Loucy (cell line): ENCODE measurements around the gene FGD5.

ENCODE experiments used
- H2AFZ ChIP-seq: fragments of 200-600 bp; sonication (generic); 2 replicates; pipeline ENCODE4 v1.6.0; 2016; ENCODE audit warnings: antibody characterized with exemption, mild to moderate bottlenecking, low read length, moderate library complexity
- H3F3A ChIP-seq: fragments of 200-600 bp; 2 replicates; pipeline ENCODE4 v1.6.0; 2016; ENCODE audit warnings: antibody characterized with exemption, low read depth, mild to moderate bottlenecking
- H3K27me3 ChIP-seq: fragments of 200-600 bp; sonication (generic); 2 replicates; pipeline ENCODE4 v1.6.1; 2014; ENCODE audit warnings: low read length, mild to moderate bottlenecking; ENCODE audit not compliant: insufficient read depth, poor library complexity, severe bottlenecking
- H3K36me3 ChIP-seq: fragments of 200-600 bp; sonication (generic); 2 replicates; pipeline ENCODE4 v1.6.1; 2016; ENCODE audit warnings: low read length; ENCODE audit not compliant: insufficient read depth
- H3K4me1 ChIP-seq: fragments of 200-600 bp; sonication (generic); 2 replicates; pipeline ENCODE4 v1.5.1; 2014; ENCODE audit warnings: low read length, mild to moderate bottlenecking; ENCODE audit not compliant: insufficient read depth, poor library complexity, severe bottlenecking
- H3K4me2 ChIP-seq: fragments of 200-600 bp; sonication (generic); 2 replicates; pipeline ENCODE4 v1.6.0; 2014; ENCODE audit warnings: antibody characterized with exemption, low read length, low read depth, mild to moderate bottlenecking; ENCODE audit not compliant: poor library complexity, severe bottlenecking
- H3K4me3 ChIP-seq: fragments of 200-600 bp; sonication (generic); 2 replicates; pipeline ENCODE4 v1.5.1; 2014; ENCODE audit warnings: low read length, mild to moderate bottlenecking, mixed read lengths; ENCODE audit not compliant: poor library complexity, severe bottlenecking
- H3K79me2 ChIP-seq: fragments of 200-600 bp; sonication (generic); 2 replicates; pipeline ENCODE4 v1.6.1; 2014; ENCODE audit warnings: low read length; ENCODE audit not compliant: insufficient read depth
- H3K9ac ChIP-seq: fragments of 200-600 bp; sonication (generic); 2 replicates; pipeline ENCODE4 v1.6.0; 2014; ENCODE audit warnings: mild to moderate bottlenecking, low read depth, low read length, moderate library complexity; ENCODE audit not compliant: poor library complexity, severe bottlenecking
- H3K9me2 ChIP-seq: fragments of 200-600 bp; sonication (generic); replicated peaks from 2 replicates; pipeline ENCODE4 v1.6.1; 2016; ENCODE audit warnings: low read depth, low read length, mixed read lengths
- H3K9me3 ChIP-seq: fragments of 200-600 bp; sonication (generic); 2 replicates; pipeline ENCODE4 v1.6.1; 2014; ENCODE audit warnings: mild to moderate bottlenecking, antibody characterized with exemption, low read length, low read depth; ENCODE audit not compliant: insufficient read depth
- H4K20me1 ChIP-seq: fragments of 200-600 bp; sonication (generic); 2 replicates; pipeline ENCODE4 v1.6.0; 2014; ENCODE audit warnings: antibody characterized with exemption, low read length, mild to moderate bottlenecking; ENCODE audit not compliant: insufficient read depth, poor library complexity, severe bottlenecking
- EZH2phosphoT487 ChIP-seq: fragments of 200-600 bp; IDR thresholded peaks from 2 replicates; pipeline ENCODE4 v1.6.1; 2018; ENCODE audit warnings: antibody characterized with exemption, mild to moderate bottlenecking, moderate library complexity, borderline replicate concordance
- TF ChIP-seq, protein P1 (sequence below): fragments of 200-600 bp; sonication (generic); conservative IDR thresholded peaks from 2 replicates; pipeline ENCODE4 v1.5.1; 2014; ENCODE audit warnings: mild to moderate bottlenecking, antibody characterized with exemption, low read length

Gene FGD5

DNA sequence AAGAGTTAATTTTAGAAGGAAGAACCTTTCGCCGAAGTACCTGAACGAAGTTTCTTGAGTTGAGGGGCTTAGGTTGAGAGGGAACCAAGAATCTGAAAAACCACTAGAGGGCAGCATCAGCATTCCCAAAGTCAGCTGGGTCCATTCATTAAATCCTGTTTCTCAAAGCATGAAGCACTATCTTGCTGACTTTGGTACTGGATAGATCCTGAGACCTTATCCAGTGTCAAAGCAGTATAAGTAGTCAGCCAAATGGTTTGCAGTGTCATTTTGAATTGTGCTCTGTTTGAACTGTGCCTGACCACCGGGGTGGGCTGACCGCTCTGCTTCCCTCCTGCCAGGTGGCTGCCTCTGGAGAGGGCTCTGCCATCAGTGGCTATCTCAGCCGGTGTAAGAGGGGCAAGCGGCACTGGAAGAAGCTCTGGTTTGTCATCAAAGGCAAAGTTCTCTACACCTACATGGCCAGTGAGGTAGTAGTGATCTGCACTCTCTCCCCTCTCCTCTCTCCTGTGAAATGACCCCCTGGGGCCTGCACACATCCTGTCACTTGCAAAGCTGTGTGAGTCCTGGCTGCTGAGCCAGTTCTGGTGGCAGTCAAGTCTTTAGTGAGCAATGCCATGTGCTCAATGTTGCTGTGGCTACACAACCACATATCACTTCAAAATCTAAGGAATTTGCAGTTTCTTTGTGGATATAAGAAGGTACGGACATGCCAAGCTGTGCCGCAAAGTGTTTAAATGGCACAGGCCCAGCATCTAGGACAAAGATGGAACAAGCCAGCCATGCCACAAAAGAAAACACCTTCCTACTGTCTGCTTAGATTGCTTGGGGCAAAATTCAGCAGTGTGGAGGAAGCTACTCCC is 107.2 kb downstream of the FGD5 start:
- H3F3A ChIP-seq: no peaks in the 10 kb centered on the region
- H4K20me1 ChIP-seq: no peaks in the 10 kb centered on the region
- H2AFZ ChIP-seq: no peak overlapping the region
- H3K9me3 ChIP-seq: no peaks in the 10 kb centered on the region
- H3K4me3 ChIP-seq: no peak overlapping the region
- H3K36me3 ChIP-seq: no peaks in the 10 kb centered on the region
- TF ChIP-seq, protein P1, sequence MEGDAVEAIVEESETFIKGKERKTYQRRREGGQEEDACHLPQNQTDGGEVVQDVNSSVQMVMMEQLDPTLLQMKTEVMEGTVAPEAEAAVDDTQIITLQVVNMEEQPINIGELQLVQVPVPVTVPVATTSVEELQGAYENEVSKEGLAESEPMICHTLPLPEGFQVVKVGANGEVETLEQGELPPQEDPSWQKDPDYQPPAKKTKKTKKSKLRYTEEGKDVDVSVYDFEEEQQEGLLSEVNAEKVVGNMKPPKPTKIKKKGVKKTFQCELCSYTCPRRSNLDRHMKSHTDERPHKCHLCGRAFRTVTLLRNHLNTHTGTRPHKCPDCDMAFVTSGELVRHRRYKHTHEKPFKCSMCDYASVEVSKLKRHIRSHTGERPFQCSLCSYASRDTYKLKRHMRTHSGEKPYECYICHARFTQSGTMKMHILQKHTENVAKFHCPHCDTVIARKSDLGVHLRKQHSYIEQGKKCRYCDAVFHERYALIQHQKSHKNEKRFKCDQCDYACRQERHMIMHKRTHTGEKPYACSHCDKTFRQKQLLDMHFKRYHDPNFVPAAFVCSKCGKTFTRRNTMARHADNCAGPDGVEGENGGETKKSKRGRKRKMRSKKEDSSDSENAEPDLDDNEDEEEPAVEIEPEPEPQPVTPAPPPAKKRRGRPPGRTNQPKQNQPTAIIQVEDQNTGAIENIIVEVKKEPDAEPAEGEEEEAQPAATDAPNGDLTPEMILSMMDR: peak; percentile 83
- no peak for TF ChIP-seq EZH2phosphoT487
- no peaks in the 10 kb centered on the region for H3K79me2 ChIP-seq
- no peak overlapping the region for H3K9ac ChIP-seq
- H3K9me2 ChIP-seq: no peaks in the 10 kb centered on the region
- no peaks in the 10 kb centered on the region for H3K27me3 ChIP-seq
- H3K4me1 ChIP-seq: peaks cover 4% of the 10 kb centered on the region
- no peak overlapping the region for H3K4me2 ChIP-seq

DNA sequence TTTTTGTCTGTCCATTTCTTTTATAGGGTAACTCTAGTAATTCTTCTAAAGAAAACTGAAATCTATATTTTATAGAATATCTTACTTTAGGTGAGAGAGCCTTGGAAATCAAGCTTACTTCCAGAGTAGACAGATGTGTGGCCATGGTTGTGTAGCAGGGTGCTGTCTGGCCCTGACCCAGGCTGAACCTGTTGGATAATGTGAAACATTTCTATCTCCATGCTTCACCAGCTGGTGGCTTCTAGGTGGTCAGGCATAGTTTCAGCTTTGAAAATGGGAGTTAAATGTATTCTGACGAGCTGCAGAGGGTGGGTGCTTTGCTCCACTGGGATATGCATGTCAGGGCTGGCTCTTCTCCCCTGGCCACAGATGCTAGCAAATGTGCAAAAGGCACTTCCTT is 107.8 kb downstream of the FGD5 start:
- Histone ChIP-seq H3K9me2 (no peaks in the 10 kb centered on the region), H4K20me1 (no peaks in the 10 kb centered on the region), H3K4me1 (peaks cover 4% of the 10 kb centered on the region), H3K9ac (no peak overlapping the region), H3K36me3 (no peaks in the 10 kb centered on the region), H3K4me2 (no peak overlapping the region), H2AFZ (no peak overlapping the region), H3K4me3 (no peak overlapping the region), H3K9me3 (no peaks in the 10 kb centered on the region), H3K79me2 (no peaks in the 10 kb centered on the region), H3K27me3 (no peaks in the 10 kb centered on the region), H3F3A (no peaks in the 10 kb centered on the region)
- no peak for TF ChIP-seq EZH2phosphoT487
- TF ChIP-seq, protein P1: no peak

DNA sequence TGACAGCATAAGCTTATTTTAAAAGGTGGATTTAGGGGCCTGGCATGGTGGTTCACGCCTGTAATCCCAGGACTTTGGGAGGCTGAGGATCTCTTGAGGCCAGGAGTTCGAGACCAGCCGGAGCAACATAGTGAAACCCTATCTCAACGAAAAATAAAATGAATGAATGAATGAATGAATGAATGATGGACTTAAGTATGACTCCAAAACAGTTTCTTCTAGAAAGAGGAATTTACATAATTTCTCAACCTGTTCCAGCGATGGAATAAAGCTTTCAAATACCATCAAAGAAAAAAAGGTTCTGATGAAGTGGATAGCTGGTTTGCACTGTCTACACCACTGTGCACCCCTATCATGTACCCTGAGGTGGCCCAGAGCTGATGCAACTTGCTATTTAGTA is 108.5 kb downstream of the FGD5 start:
- no peaks in the 10 kb centered on the region for H3K27me3 ChIP-seq
- no peaks in the 10 kb centered on the region for H3K79me2 ChIP-seq
- no peaks in the 10 kb centered on the region for H3K9me2 ChIP-seq
- no peak overlapping the region for H3K9ac ChIP-seq
- no peaks in the 10 kb centered on the region for H3K36me3 ChIP-seq
- TF ChIP-seq, protein P1: no peak
- TF ChIP-seq EZH2phosphoT487: no peak
- H3K4me3 ChIP-seq: no peak overlapping the region
- H3F3A ChIP-seq: no peaks in the 10 kb centered on the region
- H3K4me2 ChIP-seq: no peak overlapping the region
- peaks cover 4% of the 10 kb centered on the region for H3K4me1 ChIP-seq
- no peaks in the 10 kb centered on the region for H3K9me3 ChIP-seq
- no peaks in the 10 kb centered on the region for H4K20me1 ChIP-seq
- no peak overlapping the region for H2AFZ ChIP-seq
